ENCODE results near the gene TAF10.

The TAF10 gene

GRCh38 chr11:6625156-6625831 is 13.3 kb upstream of the TAF10 start:
- no peak for DNase-seq (ENCODE audit: low read depth)

GRCh38 chr11:6623391-6624363 is 11.7 kb upstream of the TAF10 start:
- no peak for DNase-seq (ENCODE audit: low read depth)

- DNase-seq (ENCODE audit: low read depth): no peak
Measured at GRCh38 chr11:6622261-6623171, 10.5 kb upstream of the TAF10 start.

GRCh38 chr11:6621711-6622211 is 9.7 kb upstream of the TAF10 start:
- no peak for DNase-seq (ENCODE audit: low read depth)

- DNase-seq (ENCODE audit: low read depth): no peak
Measured at GRCh38 chr11:6620636-6621035, 8.6 kb upstream of the TAF10 start.

- DNase-seq (ENCODE audit: low read depth): peak; percentile 80
Measured at GRCh38 chr11:6619004-6619745, 7.2 kb upstream of the TAF10 start, which contains the start of gene TPP1. TSS of gene TPP1 (minus strand) at chr11:6619422. CDS start at chr11:6619400, 22 bp downstream.

- DNase-seq (ENCODE audit: low read depth): peak; percentile 56
Measured at GRCh38 chr11:6618117-6619003, 6.3 kb upstream of the TAF10 start.

GRCh38 chr11:6617315-6617781 is 5.3 kb upstream of the TAF10 start:
- DNase-seq (ENCODE audit: low read depth): no peak

GRCh38 chr11:6616596-6617250 is 4.7 kb upstream of the TAF10 start:
- no peak for DNase-seq (ENCODE audit: low read depth)

- no peak for DNase-seq (ENCODE audit: low read depth)
Measured at GRCh38 chr11:6615882-6616585, 4.0 kb upstream of the TAF10 start.

- no peak for DNase-seq (ENCODE audit: low read depth)
Measured at GRCh38 chr11:6615046-6615445, 3.0 kb upstream of the TAF10 start.

- DNase-seq (ENCODE audit: low read depth): no peak
Measured at GRCh38 chr11:6614446-6614845, 2.4 kb upstream of the TAF10 start.

- DNase-seq (ENCODE audit: low read depth): no peak
Measured at GRCh38 chr11:6613496-6613895, 1.5 kb upstream of the TAF10 start.

- no peak for DNase-seq (ENCODE audit: low read depth)
Measured at GRCh38 chr11:6611963-6612212, 128 bp downstream of the TAF10 start.

- DNase-seq (ENCODE audit: low read depth): no peak
Measured at GRCh38 chr11:6611092-6611962, 689 bp downstream of the TAF10 start.

- no peak for DNase-seq (ENCODE audit: low read depth)
Measured at GRCh38 chr11:6610591-6610990, 1.4 kb downstream of the TAF10 start.

- no peak for DNase-seq (ENCODE audit: low read depth)
Measured at GRCh38 chr11:6609502-6610015, 2.5 kb downstream of the TAF10 start.

Data from stimulated activated CD8-positive, alpha-beta memory T cell treated with anti-CD3 and anti-CD28 coated beads, Interleukin-12 subunit alpha, Interleukin-12 subunit beta, amount 100 ng/mL, for 4 hours (primary cell).